GM12878 (cell line): ENCODE results near the gene NTRK1. TPM values are rescaled to one million over a fixed set of nuclear protein-coding genes. Genes with fewer than 3 reads are reported as not detected.

Experiments used
- ATAC-seq: fragments of 200-7000 bp; cut with Tn5 transposase; 3 replicates; pipeline ENCODE4 v1.9.1; 2020; ENCODE audit warnings: mild to moderate bottlenecking, moderate library complexity
- BruUV-seq: library from RNA; stranded (reverse); fragments of 400-500 nt; replicated peaks from 2 replicates; lab custom pipeline; 2021; lab: Mats Ljungman, UMichigan
- CTCF ChIA-PET: fragments of 300-600 bp; sonication (Branson Sonifier 250); formaldehyde crosslinking; extraction: SDS; loops from one replicate; lab custom pipeline; 2021; ENCODE audit warnings: inconsistent platforms; lab: Yijun Ruan, JAX
- POLR2A ChIA-PET: fragments of 350-600 bp; formaldehyde crosslinking; extraction: SDS; loops from one replicate; lab custom pipeline; 2021; ENCODE audit warnings: inconsistent platforms; lab: Charles Lee
- RAD21 ChIA-PET: fragments of 300-600 bp; sonication (Branson Sonifier 250); formaldehyde crosslinking; loops from one replicate; lab custom pipeline; 2023; ENCODE audit warnings: antibody characterized with exemption; ENCODE audit not compliant: unreplicated experiment; lab: Charles Lee
- SMC1A ChIA-PET: fragments of 300-600 bp; sonication (Branson Sonifier 250); formaldehyde crosslinking; loops from one replicate; lab custom pipeline; 2023; ENCODE audit not compliant: unreplicated experiment, uncharacterized antibody; lab: Charles Lee
- DNase-seq: peaks from one replicate; pipeline ENCODE4 v3.0.0-alpha.2; 2011; ENCODE audit warnings: low read depth, low spot score
- FAIRE-seq: peaks from 3 replicates; lab custom pipeline; 2011; peaks lifted over from hg19 to GRCh38; lab: Jason Lieb, UNC
- H2AFZ ChIP-seq: 2 replicates; pipeline ENCODE4 v1.6.0; 2011; ENCODE audit warnings: low read depth, low read length, control low read depth; ENCODE audit not compliant: control insufficient read depth
- H3K27ac ChIP-seq: 2 replicates; pipeline ENCODE4 v1.5.1; 2011; ENCODE audit warnings: control low read depth; ENCODE audit not compliant: control insufficient read depth, insufficient read depth
- H3K27me3 ChIP-seq, 2 experiments: replicated peaks in 1 of 2; 2 replicates each; pipeline versions ENCODE4 v1.6.0 to v1.6.1; 2011; ENCODE audit warnings: low read length in 1 of 2; ENCODE audit not compliant: control insufficient read depth in 2 of 2, insufficient read depth in 2 of 2
- H3K36me3 ChIP-seq, 2 experiments: 2 replicates each; pipeline ENCODE4 v1.5.1; 2011; ENCODE audit warnings: low read length in 1 of 2; ENCODE audit not compliant: control insufficient read depth in 2 of 2, insufficient read depth in 2 of 2
- H3K4me1 ChIP-seq: 2 replicates; pipeline ENCODE4 v1.6.1; 2011; ENCODE audit warnings: mild to moderate bottlenecking, low read length, moderate library complexity, mixed read lengths; ENCODE audit not compliant: control insufficient read depth, insufficient read depth
- H3K4me2 ChIP-seq: 2 replicates; pipeline ENCODE4 v1.6.0; 2011; ENCODE audit warnings: control low read depth; ENCODE audit not compliant: control insufficient read depth, insufficient read depth
- H3K4me3 ChIP-seq: fragments of 200-600 bp; sonication (generic); 2 replicates; pipeline ENCODE4 v1.5.1; 2016
- H3K79me2 ChIP-seq: 2 replicates; pipeline ENCODE4 v1.6.0; 2011; ENCODE audit warnings: low read length; ENCODE audit not compliant: control insufficient read depth, insufficient read depth
- H3K9ac ChIP-seq: 2 replicates; pipeline ENCODE4 v1.8.0; 2011; ENCODE audit warnings: low read length, control low read depth, mixed read lengths; ENCODE audit not compliant: control insufficient read depth, insufficient read depth
- H3K9me3 ChIP-seq: replicated peaks from 3 replicates; pipeline ENCODE4 v1.5.1; 2011; ENCODE audit warnings: mild to moderate bottlenecking, low read length; ENCODE audit not compliant: control insufficient read depth, insufficient read depth
- H4K20me1 ChIP-seq: 2 replicates; pipeline ENCODE4 v1.6.0; 2011; ENCODE audit not compliant: control insufficient read depth, insufficient read depth
- BMI1 ChIP-seq: fragments of 450-650 bp; IDR thresholded peaks from 2 replicates; pipeline ENCODE4 v1.6.1; 2016; ENCODE audit warnings: mild to moderate bottlenecking, moderate library complexity, borderline replicate concordance
- CBX5 ChIP-seq: sonication (generic); IDR thresholded peaks from 2 replicates; pipeline ENCODE4 v1.6.1; 2016; ENCODE audit warnings: low read depth, moderate library complexity, mild to moderate bottlenecking, inconsistent platforms
- IKZF2 ChIP-seq, 2 experiments: fragments of 450-650 bp; IDR thresholded peaks; 2 replicates each; pipeline ENCODE4 v1.6.1; 2017; ENCODE audit warnings: mild to moderate bottlenecking in 2 of 2, moderate library complexity in 2 of 2
- IRF3 ChIP-seq: fragments of 450-650 bp; IDR thresholded peaks from 2 replicates; pipeline ENCODE4 v1.6.1; 2014; ENCODE audit warnings: mild to moderate bottlenecking
- JUND ChIP-seq: IDR thresholded peaks from 2 replicates; pipeline ENCODE4 v1.6.1; 2012; ENCODE audit warnings: low read depth, mild to moderate bottlenecking, low read length, improper control_type of control experiment, moderate library complexity
- MEF2A ChIP-seq: IDR thresholded peaks from 2 replicates; pipeline ENCODE4 v1.6.1; 2011; ENCODE audit warnings: low read depth, mild to moderate bottlenecking, low read length, moderate library complexity; ENCODE audit not compliant: insufficient read depth
- POU2F2 ChIP-seq: IDR thresholded peaks from 3 replicates; pipeline ENCODE4 v1.6.1; 2011; ENCODE audit warnings: low read depth, mild to moderate bottlenecking, low read length, borderline replicate concordance
- RCOR1 ChIP-seq: conservative IDR thresholded peaks from 2 replicates; pipeline ENCODE4 v1.6.1; 2012; ENCODE audit warnings: low read depth, low read length, improper control_type of control experiment
- RELA ChIP-seq: fragments of 450-650 bp; IDR thresholded peaks from 2 replicates; pipeline ENCODE4 v1.8.0; 2014; ENCODE audit warnings: borderline replicate concordance; ENCODE audit not compliant: partially characterized antibody
- SIX5 ChIP-seq: IDR thresholded peaks from 2 replicates; pipeline ENCODE4 v1.6.1; 2011; ENCODE audit warnings: mild to moderate bottlenecking, low read depth, low read length, moderate library complexity; ENCODE audit not compliant: severe bottlenecking
- SKIL ChIP-seq: fragments of 450-650 bp; IDR thresholded peaks from 2 replicates; pipeline ENCODE4 v1.6.1; 2017; ENCODE audit warnings: mild to moderate bottlenecking, low read depth, inconsistent platforms; ENCODE audit not compliant: poor library complexity, severe bottlenecking
- WGBS: methylation state at CpG from one replicate; pipeline ENCODE4 v1.1.6; 2016; ENCODE audit warnings: low lambda C conversion rate; ENCODE audit not compliant: insufficient replicate concordance, insufficient coverage; ENCODE audit errors: missing lambda C conversion rate; 5-methylcytosine and 5-hydroxymethylcytosine counted together
- in situ Hi-C: fragments of 300-500 bp; cut with MboI; formaldehyde crosslinking; loops from 9 replicates; pipeline ENCODE4 v1.14.3; 2018; ENCODE audit warnings: mixed read lengths
- intact Hi-C: fragments of 100-400 bp; cut with micrococcal nuclease; formaldehyde crosslinking; loops from one replicate; pipeline ENCODE4 v1.14.2; 2022; ENCODE audit not compliant: unreplicated experiment
- polyA plus RNA-seq, 11 experiments: library from polyadenylated mRNA; depleted of rRNA in 4 of 11; unstranded in 6 of 11; stranded (reverse) in 5 of 11; fragments of >200 nt; fragmentation: Nextera tagmentation in 4 of 11; fragmentation: Illumina TruSeq in 1 of 11; extraction: Ambion mirVana in 4 of 11; extraction: Trizol in 1 of 11; gene quantifications; 1 replicate in 1 of 11; 2 replicates in 10 of 11; pipeline versions ENCODE4 v1.2.1 to v1.2.3, GENCODE V29; 2011 to 2016; ENCODE audit warnings: inconsistent platforms in 2 of 11, missing spikeins in 2 of 11, low read depth in 1 of 11
- total RNA-seq, 4 experiments: library from RNA; depleted of rRNA in 3 of 4; stranded (reverse); fragments of >200 nt in 3 of 4; fragmentation: Illumina TruSeq in 1 of 4; extraction: Trizol in 1 of 4; gene quantifications; 2 replicates each; pipeline versions ENCODE4 v1.2.1 to v1.2.3, GENCODE V29; 2013 to 2021

The NTRK1 gene
- total and polyA plus RNA-seq, 10 of the 15 experiments (the other 5 are each of a cell fraction or from before 2014, with no cell fraction given) = 0.10 to 0.56 (median 0.40) TPM; not detected in 7

GRCh38 chr1:156904187-156904959 is 43.7 kb downstream of the NTRK1 start:
- TF ChIP-seq BMI1 = no peak
- no peak for TF ChIP-seq IKZF2 (IDR thresholded peaks at IDR 0.05)
- FAIRE-seq = no peak
- Histone ChIP-seq H2AFZ (no peak overlapping the region), H3K27me3 (peaks cover 0 to 2% of the 10 kb centered on the region in 2 experiments; a peak in 2 of 4 replicates), H3K4me1 (no peaks in the 10 kb centered on the region), H3K36me3 (no peaks in the 10 kb centered on the region), H3K4me2 (no peak overlapping the region), H3K79me2 (no peaks in the 10 kb centered on the region), H3K27ac (no peak overlapping the region), H4K20me1 (no peaks in the 10 kb centered on the region), H3K4me3 (no peak overlapping the region), H3K9me3 (no peaks in the 10 kb centered on the region), H3K9ac (no peak overlapping the region)
- no TSS peak for BruUV-seq
- SMC1A ChIA-PET = no interaction called here
- RAD21 ChIA-PET = no interaction called here
- in situ Hi-C loops (no loop called here), intact Hi-C loops (no loop called here)
- ATAC-seq = no peak
- DNase-seq = no peak
- 20% methylated on average over 19 of the region's 19 CpGs for WGBS
- POLR2A ChIA-PET = no interaction called here
- CTCF ChIA-PET = no interaction called here

GRCh38 chr1:156905176-156905575 is 44.5 kb downstream of the NTRK1 start:
- H3K9me3 ChIP-seq = no peaks in the 10 kb centered on the region
- ChIA-PET CTCF (no interaction called here), SMC1A (no interaction called here), POLR2A (no interaction called here), RAD21 (no interaction called here)
- TF ChIP-seq RELA (no peak), POU2F2 (no peak), CBX5 (no peak), RCOR1 (no peak), MEF2A (no peak), IRF3 (no peak), JUND (no peak), SKIL (no peak), SIX5 (no peak)
- H2AFZ ChIP-seq = no peak overlapping the region
- 44% methylated on average over 16 of the region's 16 CpGs for WGBS
- H3K4me1 ChIP-seq = no peaks in the 10 kb centered on the region
- DNase-seq (no peak), ATAC-seq (no peak), FAIRE-seq (no peak)
- no peaks in the 10 kb centered on the region for H4K20me1 ChIP-seq
- no peaks in the 10 kb centered on the region for H3K36me3 ChIP-seq
- intact Hi-C loops (no loop called here), in situ Hi-C loops (no loop called here)
- BruUV-seq = no TSS peak
- H3K79me2 ChIP-seq = no peaks in the 10 kb centered on the region
- peaks cover 0 to 2% of the 10 kb centered on the region in 2 experiments; a peak in 3 of 4 replicates for H3K27me3 ChIP-seq
- no peak overlapping the region for H3K4me2 ChIP-seq
- no peak overlapping the region for H3K4me3 ChIP-seq
- H3K9ac ChIP-seq = no peak overlapping the region
- H3K27ac ChIP-seq = no peak overlapping the region
